Measurements from ENCODE around the gene TMEM185B. TPM values are rescaled to one million over a fixed set of nuclear protein-coding genes. Genes with fewer than 3 reads are reported as not detected.

Gene TMEM185B
- 26.6 TPM for total RNA-seq
- long read RNA-seq, transcript TMEM185B-201 (1 exons, 2,131 nt): major isoform, 62 of 62 reads
- long read RNA-seq, partial matches to known transcripts: 0 of 62 reads
- long read RNA-seq, other reads (novel, unspliced or antisense): 0 of 62 reads

DNA sequence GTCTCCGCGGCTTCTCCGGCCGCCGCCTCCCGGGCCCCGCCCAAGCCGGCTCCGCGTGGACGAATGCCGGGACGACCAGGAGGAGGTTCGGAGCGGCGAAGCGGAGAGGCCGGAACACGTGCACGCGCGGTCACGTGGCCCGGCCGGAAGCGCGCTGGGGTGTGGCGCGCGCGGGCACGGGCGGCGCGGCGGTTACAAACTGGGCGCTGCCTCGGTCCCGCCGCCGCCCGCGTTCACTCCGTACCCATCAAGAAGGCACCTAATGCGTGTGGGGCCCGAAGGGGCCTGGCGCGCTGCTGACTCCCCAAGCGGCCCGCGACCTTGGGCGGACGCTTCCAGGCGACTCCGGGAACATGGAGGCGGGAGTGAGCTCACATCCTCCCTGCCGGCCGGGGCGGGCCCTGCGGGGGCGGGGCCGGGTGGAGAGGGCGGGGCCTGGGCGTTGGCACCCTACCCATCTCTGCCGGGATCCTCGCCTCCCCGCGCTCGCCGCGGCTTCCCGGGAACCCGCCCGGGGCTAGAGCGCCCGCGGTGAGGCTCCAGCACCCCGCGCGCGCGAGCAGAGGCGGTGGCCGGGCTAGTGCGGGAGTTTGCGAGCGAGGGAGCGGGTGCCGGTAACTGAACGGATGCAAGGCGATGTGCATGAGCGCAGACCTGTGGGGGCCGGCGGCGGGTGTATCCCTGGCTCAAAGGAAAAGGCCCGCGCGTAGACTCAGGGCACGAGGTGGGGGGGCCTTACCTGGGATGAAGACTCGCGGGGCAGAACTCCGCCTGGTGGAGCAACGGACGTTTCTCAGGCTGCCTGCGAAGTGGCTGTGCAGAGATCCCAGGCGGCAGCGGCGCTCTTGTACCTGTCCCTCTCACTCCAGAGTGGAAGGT, at the start of gene TMEM185B:
TSS of gene TMEM185B (minus strand) at position 367 of the 879 bp plus-strand sequence. CDS start 424 bp downstream, outside the sequence.
- Histone ChIP-seq H3K27ac (peak within 1 kb of the TSS; percentile 98), H3K36me3 (no peaks in the 10 kb centered on the region), H3K27me3 (no peaks in the 10 kb centered on the region), H3K4me1 (peaks cover 32% of the 10 kb centered on the region), H3K9me3 (no peaks in the 10 kb centered on the region), H3K4me3 (peak within 1 kb of the TSS; percentile 77)
- peak; percentile 98 for ATAC-seq
- intact Hi-C loops (cut with DNase I): loop anchor here (10.0 kb wide), 1 partner anchor 92 kb away; no protein-coding TSS in a partner anchor
- DNase-seq: peak; percentile 96
- TF ChIP-seq, protein P1, sequence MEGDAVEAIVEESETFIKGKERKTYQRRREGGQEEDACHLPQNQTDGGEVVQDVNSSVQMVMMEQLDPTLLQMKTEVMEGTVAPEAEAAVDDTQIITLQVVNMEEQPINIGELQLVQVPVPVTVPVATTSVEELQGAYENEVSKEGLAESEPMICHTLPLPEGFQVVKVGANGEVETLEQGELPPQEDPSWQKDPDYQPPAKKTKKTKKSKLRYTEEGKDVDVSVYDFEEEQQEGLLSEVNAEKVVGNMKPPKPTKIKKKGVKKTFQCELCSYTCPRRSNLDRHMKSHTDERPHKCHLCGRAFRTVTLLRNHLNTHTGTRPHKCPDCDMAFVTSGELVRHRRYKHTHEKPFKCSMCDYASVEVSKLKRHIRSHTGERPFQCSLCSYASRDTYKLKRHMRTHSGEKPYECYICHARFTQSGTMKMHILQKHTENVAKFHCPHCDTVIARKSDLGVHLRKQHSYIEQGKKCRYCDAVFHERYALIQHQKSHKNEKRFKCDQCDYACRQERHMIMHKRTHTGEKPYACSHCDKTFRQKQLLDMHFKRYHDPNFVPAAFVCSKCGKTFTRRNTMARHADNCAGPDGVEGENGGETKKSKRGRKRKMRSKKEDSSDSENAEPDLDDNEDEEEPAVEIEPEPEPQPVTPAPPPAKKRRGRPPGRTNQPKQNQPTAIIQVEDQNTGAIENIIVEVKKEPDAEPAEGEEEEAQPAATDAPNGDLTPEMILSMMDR (IDR thresholded peaks at IDR 0.05): no peak

DNA sequence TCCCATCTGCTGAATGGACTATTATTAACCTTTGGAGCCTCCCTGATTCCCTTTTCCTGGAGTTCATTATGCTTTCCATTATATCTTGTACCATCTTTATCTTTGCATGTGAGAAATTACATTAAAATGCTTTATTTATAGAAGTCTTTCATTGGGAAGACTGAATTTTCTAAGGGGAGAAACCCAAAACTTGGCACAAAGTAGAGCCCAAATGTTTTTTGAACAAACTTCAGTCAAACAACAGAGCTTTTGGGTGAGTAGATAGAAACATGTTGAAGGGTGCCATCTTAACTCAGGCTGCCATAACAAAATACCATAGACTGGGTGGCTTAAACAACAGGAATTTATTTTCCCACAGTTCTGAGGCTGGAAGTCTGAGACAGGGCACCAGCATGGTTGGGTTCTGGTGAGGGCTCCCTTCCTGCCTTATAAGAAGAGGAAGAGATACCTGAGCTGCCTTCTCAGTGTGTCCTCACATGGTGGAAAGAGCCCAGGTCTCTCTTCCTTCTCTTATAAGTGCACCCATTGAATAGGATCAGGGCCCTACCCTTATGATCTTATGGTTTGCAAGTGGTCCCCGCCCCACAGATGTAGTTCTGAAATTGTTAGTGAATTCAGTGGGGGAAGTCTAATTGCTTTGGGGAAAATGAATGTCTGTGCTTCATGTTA, 48.6 kb upstream of the TMEM185B start:
- TF ChIP-seq, protein P1 (IDR thresholded peaks at IDR 0.05): no peak
- no peak for ATAC-seq
- H3K27me3 ChIP-seq: no peaks in the 10 kb centered on the region
- no peak overlapping the region for H3K27ac ChIP-seq
- intact Hi-C loops (cut with DNase I): no loop called here
- H3K4me3 ChIP-seq: no peak overlapping the region
- H3K9me3 ChIP-seq: no peaks in the 10 kb centered on the region
- H3K36me3 ChIP-seq: no peaks in the 10 kb centered on the region
- DNase-seq: no peak
- H3K4me1 ChIP-seq: peaks cover 29% of the 10 kb centered on the region

DNA sequence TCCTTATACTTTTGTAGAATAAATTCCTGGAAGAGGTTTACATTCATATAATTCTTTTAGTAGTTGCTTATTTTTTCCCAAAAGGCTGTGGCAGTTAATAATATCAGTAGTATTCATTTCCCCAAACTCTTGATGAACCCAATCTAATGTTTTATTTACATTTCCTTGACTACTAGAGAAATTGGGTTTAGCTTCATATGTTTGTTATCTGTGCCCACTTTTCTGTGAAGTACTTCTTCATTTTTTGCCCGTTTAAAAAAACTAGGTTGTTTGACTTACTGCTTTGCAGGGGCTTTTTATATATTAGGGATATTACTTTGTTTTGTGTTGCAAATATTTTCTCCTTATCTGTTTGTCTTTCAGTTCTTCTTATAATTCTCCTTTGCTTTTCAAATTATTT, 46.6 kb upstream of the TMEM185B start:
- Histone ChIP-seq H3K4me1 (peaks cover 38% of the 10 kb centered on the region), H3K9me3 (no peaks in the 10 kb centered on the region), H3K27ac (no peak overlapping the region), H3K27me3 (no peaks in the 10 kb centered on the region), H3K4me3 (no peak overlapping the region), H3K36me3 (no peaks in the 10 kb centered on the region)
- intact Hi-C loops (cut with DNase I): no loop called here
- ATAC-seq (no peak), DNase-seq (no peak)
- TF ChIP-seq, protein P1 (IDR thresholded peaks at IDR 0.05): no peak

DNA sequence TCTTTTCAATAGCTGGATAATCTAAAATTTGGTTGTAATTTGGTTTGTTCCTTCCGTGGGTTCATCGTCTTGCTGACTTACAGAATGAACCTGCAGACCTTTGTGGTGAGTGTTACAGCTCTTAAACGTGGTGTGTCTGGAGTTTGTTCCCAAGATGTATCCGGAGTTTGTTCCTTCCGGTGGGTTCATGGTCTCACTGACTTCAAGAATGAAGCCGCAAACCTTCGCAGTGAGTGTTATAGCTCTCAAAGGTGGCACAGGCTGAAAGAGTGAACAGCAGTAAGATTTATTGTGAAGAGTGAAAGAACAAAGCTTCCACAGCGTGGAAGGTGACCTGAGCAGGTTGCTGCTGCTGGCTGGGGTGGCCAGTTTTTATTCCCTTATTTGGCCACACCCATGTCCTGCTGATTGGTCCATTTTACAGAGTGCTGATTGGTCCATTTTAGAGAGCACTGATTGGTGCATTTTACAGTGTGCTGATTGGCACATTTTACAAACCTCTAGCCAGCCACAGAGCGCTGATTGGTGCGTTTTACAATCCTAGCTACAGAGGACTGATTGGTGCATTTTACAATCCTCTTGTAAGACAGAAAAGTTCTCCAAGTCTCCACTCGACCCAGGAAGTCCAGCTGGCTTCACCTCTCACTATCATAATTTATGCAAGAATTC, 46.0 kb upstream of the TMEM185B start:
- intact Hi-C loops (cut with DNase I): no loop called here
- no peaks in the 10 kb centered on the region for H3K9me3 ChIP-seq
- H3K27ac ChIP-seq: no peak overlapping the region
- H3K27me3 ChIP-seq: no peaks in the 10 kb centered on the region
- ATAC-seq (no peak), DNase-seq (no peak)
- H3K36me3 ChIP-seq: no peaks in the 10 kb centered on the region
- TF ChIP-seq, protein P1 (IDR thresholded peaks at IDR 0.05): no peak
- peaks cover 44% of the 10 kb centered on the region for H3K4me1 ChIP-seq
- H3K4me3 ChIP-seq: no peak overlapping the region

DNA sequence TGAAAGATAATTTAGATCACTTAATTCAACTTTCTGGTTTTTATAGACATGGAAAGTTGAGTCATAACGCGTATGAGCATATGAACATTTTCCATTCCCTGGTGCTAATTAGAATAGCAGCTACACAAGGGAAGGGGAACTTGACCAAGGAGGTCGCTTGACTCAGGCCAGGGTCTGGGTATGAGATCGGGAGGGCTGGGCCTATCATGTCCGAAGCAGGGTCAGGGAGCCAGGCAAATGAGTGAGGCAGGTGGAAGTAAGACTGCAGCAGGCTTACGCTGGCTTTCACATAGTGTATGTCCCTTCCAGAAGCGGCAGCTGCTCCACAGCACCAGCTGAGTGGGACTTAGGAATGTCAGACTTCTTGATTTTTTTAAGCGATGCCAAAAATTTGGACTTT, 44.1 kb upstream of the TMEM185B start:
- H3K9me3 ChIP-seq: no peaks in the 10 kb centered on the region
- H3K4me1 ChIP-seq: peaks cover 40% of the 10 kb centered on the region
- H3K36me3 ChIP-seq: no peaks in the 10 kb centered on the region
- TF ChIP-seq, protein P1 (IDR thresholded peaks at IDR 0.05): no peak
- DNase-seq (no peak), ATAC-seq (no peak)
- H3K27ac ChIP-seq: no peak overlapping the region
- intact Hi-C loops (cut with DNase I): no loop called here
- H3K4me3 ChIP-seq: no peak overlapping the region
- H3K27me3 ChIP-seq: no peaks in the 10 kb centered on the region
